DLD1 (cell line): ENCODE measurements around the gene EPS8L3.
"Not testable (repeated sequence)": the region's sequence is repeated elsewhere in the genome, so short reads cannot be mapped to it uniquely, and the experiment has no call there.

Experiments
- in situ Hi-C: cut with HindIII; loops from 2 replicates; pipeline ENCODE4 v1.10.0; 2017; ENCODE audit warnings: low sequenced_read_pairs

Gene EPS8L3

DNA sequence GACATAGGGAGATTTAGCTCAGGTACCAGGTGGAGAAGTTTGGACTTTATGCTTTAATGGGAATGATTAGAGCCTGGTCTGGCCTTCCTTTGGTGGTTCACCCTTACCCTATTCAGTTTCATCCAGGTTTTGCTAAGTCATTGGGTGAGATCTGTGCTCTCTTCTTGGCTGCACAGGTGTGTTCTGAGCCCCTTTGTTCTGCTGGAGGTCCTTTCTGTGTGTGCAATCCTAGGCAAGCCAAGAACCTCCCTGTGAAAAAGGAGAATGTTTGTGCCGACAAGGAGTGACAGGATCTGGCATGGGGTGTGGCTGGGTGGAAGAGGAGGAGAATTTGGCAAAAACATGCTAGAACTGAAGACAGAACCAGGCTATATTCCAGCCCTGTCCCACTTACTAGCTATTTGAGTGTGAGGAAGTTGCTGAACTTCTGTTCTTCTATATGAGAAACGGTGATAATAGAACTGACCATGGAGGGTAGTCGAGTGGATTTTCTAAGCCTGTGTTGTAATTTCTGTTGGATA lies 47.1 kb downstream of the EPS8L3 start:
- in situ Hi-C loops = no loop called here

DNA sequence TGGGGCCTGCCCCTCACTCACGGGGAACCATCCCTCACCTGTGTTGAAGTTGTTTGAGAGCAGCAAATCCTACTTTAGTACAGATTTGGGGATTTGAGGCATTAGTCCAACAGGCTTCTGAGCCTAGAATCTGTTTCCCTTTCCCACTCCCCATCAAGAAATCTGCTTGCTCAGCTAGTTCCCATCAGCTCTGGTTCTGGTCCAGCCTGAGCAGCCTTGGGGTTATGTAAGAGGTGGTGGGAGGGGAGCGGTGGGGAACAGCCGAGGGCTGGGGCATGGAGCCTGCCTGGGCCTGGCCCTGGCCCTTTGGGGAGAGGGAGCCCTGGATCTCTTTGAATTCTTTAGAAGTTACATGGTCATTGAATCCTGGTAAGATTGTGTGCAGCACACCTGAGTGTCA lies 47.6 kb downstream of the EPS8L3 start:
- in situ Hi-C loops = no loop called here

DNA sequence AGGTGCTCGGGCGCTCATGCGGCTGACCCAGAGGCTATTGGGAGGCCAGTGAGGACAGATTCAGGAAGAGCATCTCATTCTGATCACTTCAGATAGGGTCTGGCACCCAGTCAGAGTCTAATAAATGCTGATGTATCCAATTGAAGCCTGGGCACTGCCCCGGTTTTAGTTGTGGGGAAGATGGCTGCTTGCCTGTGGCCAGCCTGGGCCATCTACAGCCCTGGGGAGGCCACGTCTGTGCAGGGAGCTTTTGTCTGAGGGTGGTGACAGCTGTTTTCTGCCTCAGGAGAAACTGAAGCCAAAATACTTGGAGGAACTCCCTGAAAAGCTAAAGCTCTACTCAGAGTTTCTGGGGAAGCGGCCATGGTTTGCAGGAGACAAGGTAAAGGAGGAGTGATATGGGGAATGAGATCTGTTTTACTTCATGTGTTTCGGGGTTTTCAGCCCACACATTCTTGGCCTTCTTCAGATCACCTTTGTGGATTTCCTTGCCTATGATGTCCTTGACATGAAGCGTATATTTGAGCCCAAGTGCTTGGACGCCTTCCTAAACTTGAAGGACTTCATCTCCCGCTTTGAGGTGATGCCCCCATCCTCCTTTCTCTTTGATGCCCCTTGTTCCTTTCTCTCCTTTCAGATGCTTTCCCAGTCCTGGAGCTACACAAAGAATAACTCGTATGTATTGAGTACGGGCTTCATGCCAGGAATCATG lies 48.9 kb downstream of the EPS8L3 start:
- in situ Hi-C loops = no loop called here

GRCh38 chr1:109713636-109714035 lies 50.1 kb downstream of the EPS8L3 start:
- in situ Hi-C loops = no loop called here

DNA sequence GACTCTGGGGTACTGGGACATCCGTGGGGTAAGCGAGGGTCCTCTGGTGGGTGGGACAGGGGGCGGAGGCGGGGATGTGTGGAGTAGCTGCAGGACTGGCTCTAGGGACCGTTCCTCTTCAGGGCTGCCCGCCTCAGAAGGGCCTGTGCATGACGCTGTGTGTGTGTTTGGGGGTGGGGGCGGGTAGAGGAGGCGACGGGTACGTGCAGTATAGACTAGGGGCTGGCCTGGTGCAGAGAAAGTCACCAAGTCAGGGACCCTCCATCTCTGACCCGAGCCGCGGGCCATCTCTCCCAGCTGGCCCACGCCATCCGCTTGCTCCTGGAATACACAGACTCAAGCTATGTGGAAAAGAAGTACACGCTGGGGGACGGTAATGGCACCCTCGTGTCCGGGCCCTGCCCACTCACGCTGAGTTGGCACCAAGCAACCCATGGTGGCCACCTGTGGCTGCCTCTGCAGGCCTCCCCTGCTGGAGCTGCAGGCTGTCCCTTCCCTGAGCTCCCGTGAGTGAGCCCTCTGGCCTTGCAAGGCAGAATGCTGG lies 51.3 kb downstream of the EPS8L3 start:
- in situ Hi-C loops = no loop called here

DNA sequence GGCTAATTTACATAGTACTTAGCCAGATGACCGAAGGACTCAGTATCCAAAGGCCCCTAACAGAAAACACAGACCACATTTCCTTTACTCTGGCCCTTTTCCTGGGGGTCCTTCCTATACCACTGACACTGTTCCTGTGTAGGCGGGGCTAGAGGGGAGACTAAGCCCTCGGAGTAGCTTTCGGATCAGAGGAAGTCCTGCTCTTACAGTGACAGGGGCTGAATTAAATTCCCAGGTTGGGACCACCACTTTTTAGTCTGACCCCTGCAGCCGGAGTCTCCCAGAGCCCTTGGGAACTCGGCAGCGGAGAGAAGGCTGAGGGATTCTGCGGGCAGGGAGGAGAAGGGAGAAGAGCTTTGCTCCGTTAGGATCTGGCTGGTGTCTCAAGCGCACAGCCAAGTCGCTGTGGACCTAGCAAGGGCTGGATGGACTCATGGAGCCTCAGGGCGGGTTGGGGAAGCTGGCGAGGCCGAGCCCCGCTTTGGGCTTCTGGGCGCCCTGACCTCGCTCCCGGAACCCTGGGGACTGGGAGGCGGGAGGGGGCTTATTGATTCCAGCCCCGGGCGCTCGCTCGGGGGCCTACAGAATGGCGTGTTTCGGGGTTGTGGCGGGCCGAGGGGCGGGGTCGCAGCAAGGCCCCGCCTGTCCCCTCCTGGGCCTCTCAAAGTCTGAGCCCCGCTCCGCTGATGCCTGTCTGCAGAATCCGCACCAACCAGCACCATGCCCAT lies 52.0 kb downstream of the EPS8L3 start, which contains the start of gene GSTM5:
Gene GSTM5 (plus strand): TSS at position 659 of the 728 bp plus-strand sequence. CDS start 62 bp downstream, at position 721.
- in situ Hi-C loops = not testable (repeated sequence)

DNA sequence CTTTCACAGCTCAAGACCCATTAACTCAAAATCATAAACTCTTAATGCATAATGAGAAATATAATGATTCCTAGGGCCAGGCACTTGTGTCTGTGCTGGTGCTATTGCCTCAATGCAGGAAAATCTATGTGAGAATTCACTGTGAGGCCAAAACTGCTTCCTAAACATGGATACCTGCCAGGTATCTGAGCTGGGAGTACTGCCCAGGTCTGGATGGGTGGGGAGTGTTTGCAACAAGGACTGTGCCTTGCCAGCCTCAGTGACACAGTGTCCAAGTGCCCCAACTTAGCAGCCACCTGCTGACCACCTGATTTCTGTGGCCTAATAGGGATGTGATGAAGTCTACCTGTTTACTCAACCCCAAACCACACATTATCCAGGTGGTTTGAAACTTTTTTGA lies 53.9 kb downstream of the EPS8L3 start:
- in situ Hi-C loops = not testable (repeated sequence)

GRCh38 chr1:109708949-109709348 lies 54.8 kb downstream of the EPS8L3 start:
- in situ Hi-C loops = not testable (repeated sequence)

DNA sequence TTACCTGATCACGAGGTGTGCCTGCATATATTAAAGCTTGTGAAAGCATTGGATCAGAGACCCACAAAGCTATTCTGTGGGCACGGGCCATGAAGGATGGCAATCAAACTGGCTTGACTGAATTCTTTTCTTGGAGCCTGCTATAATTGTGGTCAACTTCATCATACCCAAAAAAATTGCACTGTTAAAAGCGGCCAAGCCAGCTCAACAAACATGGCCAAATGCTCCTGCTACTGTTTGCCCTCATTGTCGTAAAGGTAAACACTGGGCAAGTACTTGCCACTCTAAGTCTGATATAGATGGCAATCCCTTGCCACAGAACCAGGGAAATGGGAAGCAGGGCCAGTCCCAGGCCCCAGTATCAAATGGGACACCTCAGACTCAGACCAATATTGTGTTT lies 58.3 kb downstream of the EPS8L3 start:
- in situ Hi-C loops = no loop called here

GRCh38 chr1:109704173-109704572 lies 59.5 kb downstream of the EPS8L3 start:
- in situ Hi-C loops = no loop called here

DNA sequence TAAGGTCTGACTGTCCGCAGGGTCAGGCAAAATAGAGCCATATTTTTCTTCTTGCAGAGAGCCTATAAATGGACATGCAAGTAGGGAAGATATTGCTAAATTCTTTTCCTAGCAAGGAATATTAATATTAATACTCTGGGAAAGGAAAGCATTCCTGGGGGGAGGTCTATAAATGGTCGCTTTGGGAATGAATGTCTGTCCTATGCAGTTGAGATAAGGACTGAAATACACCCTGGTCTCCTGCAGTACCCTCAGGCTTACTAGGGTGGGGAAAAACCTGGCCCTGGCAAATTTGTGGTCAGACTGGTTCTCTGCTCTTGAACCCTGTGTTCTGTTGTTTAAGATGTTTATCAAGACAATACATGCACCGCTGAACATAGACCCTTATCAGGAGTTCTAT lies 60.8 kb downstream of the EPS8L3 start:
- in situ Hi-C loops = not testable (repeated sequence)
